Ishikawa (cell line): Measurements from ENCODE around the gene ASAP3.

Experiments used
- CEBPB ChIP-seq: IDR thresholded peaks from 2 replicates; pipeline ENCODE4 v1.6.1; 2012
- CREB1 ChIP-seq: IDR thresholded peaks from 2 replicates; pipeline ENCODE4 v1.6.1; 2012; ENCODE audit warnings: low read depth
- EGR1 ChIP-seq: IDR thresholded peaks from 2 replicates; pipeline ENCODE4 v1.6.1; 2012
- EP300 ChIP-seq: IDR thresholded peaks from 2 replicates; pipeline ENCODE4 v1.6.1; 2012; ENCODE audit warnings: borderline replicate concordance
- FOXM1 ChIP-seq: IDR thresholded peaks from 2 replicates; pipeline ENCODE4 v1.6.1; 2012; ENCODE audit warnings: low read depth, borderline replicate concordance
- NFIC ChIP-seq: IDR thresholded peaks from 2 replicates; pipeline ENCODE4 v1.6.1; 2012
- RAD21 ChIP-seq: IDR thresholded peaks from 2 replicates; pipeline ENCODE4 v1.6.1; 2012; ENCODE audit warnings: low read depth
- TAF1 ChIP-seq: IDR thresholded peaks from 2 replicates; pipeline ENCODE4 v1.6.1; 2012; ENCODE audit warnings: low read depth, mild to moderate bottlenecking
- TCF12 ChIP-seq: IDR thresholded peaks from 2 replicates; pipeline ENCODE4 v1.6.1; 2012; ENCODE audit warnings: low read depth
- TEAD4 ChIP-seq: IDR thresholded peaks from 2 replicates; pipeline ENCODE4 v1.6.1; 2012
- YY1 ChIP-seq: IDR thresholded peaks from 2 replicates; pipeline ENCODE4 v1.6.1; 2012; ENCODE audit warnings: low read depth
- ZBTB7A ChIP-seq: IDR thresholded peaks from 2 replicates; pipeline ENCODE4 v1.6.1; 2012; ENCODE audit warnings: low read depth
- TF ChIP-seq, protein P1 (sequence below): IDR thresholded peaks from 2 replicates; pipeline ENCODE4 v1.6.1; 2012
- TF ChIP-seq, protein P2 (sequence below): IDR thresholded peaks from 2 replicates; pipeline ENCODE4 v1.6.1; 2012
- TF ChIP-seq, protein P3 (sequence below): IDR thresholded peaks from 2 replicates; pipeline ENCODE4 v1.6.1; 2012; ENCODE audit warnings: low read depth, mild to moderate bottlenecking

Gene ASAP3

DNA sequence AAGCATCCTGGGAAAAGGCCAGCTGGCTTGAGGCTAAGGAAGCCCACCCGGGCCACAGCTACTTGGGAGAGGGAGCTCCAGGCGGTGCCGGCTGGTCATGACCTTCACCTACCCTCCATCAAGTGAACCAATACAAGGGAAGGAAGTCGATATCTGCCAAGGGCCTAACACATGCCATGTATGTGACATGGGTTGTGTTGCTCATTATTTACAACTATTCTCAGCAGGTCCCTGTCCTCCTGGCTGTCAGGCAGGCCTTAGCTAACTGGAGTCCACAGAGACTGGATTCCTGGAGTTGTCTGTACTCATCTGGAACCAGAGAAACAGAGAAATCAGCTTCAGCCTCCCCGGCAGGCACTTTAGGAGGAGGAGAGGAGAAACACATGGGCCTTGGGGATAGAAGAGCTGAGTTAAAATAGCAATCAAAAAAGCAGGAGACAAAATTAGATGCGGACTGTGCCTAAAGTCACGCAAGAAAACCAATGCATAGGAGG lies 75.1 kb downstream of the ASAP3 start:
- TF ChIP-seq YY1, result no peak
- TF ChIP-seq TCF12, result no peak
- TF ChIP-seq EGR1, result no peak
- TF ChIP-seq RAD21, result no peak
- TF ChIP-seq CEBPB, result no peak
- no peak for TF ChIP-seq TEAD4
- no peak for TF ChIP-seq FOXM1
- TF ChIP-seq, protein P1, sequence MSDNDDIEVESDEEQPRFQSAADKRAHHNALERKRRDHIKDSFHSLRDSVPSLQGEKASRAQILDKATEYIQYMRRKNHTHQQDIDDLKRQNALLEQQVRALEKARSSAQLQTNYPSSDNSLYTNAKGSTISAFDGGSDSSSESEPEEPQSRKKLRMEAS, result no peak
- no peak for TF ChIP-seq EP300
- TF ChIP-seq, protein P2, sequence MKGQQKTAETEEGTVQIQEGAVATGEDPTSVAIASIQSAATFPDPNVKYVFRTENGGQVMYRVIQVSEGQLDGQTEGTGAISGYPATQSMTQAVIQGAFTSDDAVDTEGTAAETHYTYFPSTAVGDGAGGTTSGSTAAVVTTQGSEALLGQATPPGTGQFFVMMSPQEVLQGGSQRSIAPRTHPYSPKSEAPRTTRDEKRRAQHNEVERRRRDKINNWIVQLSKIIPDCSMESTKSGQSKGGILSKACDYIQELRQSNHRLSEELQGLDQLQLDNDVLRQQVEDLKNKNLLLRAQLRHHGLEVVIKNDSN, result no peak
- no peak for TF ChIP-seq NFIC
- TF ChIP-seq CREB1, result no peak
- no peak for TF ChIP-seq ZBTB7A
- TF ChIP-seq TAF1, result no peak

DNA sequence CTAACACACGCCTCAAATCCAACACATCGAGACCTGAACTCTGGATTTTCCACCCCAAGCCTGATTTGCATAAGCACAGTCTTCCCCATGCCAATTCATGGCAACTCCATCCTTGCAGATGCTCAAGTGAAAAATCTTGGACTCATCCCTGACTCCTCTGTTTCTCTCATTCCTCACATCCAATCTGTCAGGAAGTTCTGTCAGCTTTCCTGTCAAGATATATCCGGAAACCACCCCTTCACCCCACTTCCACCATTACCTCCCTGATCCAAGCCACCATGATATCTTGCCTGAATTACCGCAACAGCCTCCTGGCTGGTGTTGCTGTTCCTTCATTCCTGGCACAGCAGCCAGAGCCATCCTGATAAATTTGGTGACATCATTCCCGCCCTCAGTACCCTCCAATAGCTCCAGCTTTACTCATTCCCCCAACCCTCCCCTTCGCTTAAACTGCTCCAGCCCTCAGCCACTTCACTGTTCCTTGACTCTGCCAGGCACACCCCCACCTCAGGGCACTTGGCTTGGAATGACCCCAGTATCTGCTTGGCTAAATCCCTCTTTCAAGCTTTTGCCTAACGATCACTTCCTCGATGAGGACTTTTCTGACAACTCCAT lies 76.9 kb downstream of the ASAP3 start:
- TF ChIP-seq TAF1 (no peak), CREB1 (no peak), TEAD4 (no peak), EGR1 (no peak), NFIC (no peak), YY1 (no peak), RAD21 (no peak), EP300 (no peak), ZBTB7A (no peak), TCF12 (no peak)
- TF ChIP-seq, protein P1, result no peak
- TF ChIP-seq, protein P3, sequence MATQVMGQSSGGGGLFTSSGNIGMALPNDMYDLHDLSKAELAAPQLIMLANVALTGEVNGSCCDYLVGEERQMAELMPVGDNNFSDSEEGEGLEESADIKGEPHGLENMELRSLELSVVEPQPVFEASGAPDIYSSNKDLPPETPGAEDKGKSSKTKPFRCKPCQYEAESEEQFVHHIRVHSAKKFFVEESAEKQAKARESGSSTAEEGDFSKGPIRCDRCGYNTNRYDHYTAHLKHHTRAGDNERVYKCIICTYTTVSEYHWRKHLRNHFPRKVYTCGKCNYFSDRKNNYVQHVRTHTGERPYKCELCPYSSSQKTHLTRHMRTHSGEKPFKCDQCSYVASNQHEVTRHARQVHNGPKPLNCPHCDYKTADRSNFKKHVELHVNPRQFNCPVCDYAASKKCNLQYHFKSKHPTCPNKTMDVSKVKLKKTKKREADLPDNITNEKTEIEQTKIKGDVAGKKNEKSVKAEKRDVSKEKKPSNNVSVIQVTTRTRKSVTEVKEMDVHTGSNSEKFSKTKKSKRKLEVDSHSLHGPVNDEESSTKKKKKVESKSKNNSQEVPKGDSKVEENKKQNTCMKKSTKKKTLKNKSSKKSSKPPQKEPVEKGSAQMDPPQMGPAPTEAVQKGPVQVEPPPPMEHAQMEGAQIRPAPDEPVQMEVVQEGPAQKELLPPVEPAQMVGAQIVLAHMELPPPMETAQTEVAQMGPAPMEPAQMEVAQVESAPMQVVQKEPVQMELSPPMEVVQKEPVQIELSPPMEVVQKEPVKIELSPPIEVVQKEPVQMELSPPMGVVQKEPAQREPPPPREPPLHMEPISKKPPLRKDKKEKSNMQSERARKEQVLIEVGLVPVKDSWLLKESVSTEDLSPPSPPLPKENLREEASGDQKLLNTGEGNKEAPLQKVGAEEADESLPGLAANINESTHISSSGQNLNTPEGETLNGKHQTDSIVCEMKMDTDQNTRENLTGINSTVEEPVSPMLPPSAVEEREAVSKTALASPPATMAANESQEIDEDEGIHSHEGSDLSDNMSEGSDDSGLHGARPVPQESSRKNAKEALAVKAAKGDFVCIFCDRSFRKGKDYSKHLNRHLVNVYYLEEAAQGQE, result no peak
- TF ChIP-seq, protein P2, result no peak

DNA sequence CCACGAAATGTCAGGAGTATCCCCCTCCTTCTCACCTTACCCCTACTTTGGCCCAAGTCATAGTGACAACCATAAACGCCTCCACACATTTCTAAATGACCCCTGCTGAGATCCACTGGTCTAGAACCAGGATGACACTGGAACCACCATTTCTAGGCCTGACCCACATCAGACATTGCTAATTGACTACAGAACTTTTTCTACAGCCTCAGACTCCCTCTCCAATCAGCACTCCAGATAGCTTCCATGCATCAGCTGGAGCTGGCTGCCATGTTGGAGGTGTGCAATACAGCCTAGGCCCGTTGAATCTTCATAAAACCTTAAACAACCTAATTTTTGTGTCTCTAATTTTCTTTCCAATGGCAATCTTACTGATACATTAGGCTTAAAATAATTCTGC lies 78.0 kb downstream of the ASAP3 start:
- TF ChIP-seq TEAD4 (no peak), NFIC (no peak), EP300 (no peak), EGR1 (no peak), CREB1 (no peak), FOXM1 (no peak), TAF1 (no peak), RAD21 (no peak), YY1 (no peak), TCF12 (no peak), ZBTB7A (no peak)
- TF ChIP-seq, protein P1, result no peak

DNA sequence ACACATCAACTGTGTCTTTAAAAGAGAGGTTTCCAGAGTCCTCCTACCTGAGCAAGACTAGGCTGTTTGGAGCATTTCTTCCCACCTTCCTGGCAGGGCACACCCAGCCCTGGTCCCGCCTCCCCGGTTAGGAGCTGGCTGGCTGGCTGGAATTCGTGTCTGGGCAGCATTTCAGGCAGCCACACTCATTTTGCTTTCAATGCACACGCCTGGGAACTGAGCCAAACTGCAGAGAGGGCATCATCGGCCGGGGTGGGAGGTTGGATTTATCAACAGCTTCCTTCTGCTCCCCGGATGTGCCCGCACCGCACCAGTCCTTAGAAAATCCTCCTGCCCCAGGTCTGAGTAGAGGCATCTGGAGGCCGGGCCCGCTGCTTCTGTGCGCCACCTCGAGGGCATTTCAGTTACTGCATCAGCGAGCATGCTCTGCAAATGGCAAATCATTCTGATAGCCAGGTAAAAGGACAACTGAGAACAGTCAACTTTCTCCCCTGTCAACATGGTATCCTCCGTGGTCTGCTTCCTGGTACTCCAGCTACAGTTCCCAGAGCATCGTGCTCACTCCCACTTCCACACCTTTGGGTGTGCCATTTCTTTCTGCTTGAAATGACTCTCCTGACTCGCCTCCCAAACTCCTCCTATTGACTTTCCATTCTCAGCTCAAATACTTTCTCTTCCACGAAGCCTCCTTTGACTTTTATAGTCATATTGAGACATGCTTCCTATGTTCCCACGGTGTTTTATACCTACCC lies 80.1 kb downstream of the ASAP3 start:
- TF ChIP-seq RAD21 (peak; percentile 96), CEBPB (0 out of 2 replicates have a peak, but pooled peaks have one; percentile 22), TAF1 (peak; percentile 56; the same call in 1 of the 2 replicates), YY1 (no peak; the same call in 1 of the 2 replicates), EP300 (peak; percentile 89), NFIC (peak; percentile 99), FOXM1 (peak; percentile 72; the same call in 1 of the 2 replicates), TEAD4 (peak; percentile 97), EGR1 (0 out of 2 replicates have a peak, but pooled peaks have one; percentile 43), CREB1 (peak; percentile 34; the same call in 1 of the 2 replicates), TCF12 (peak; percentile 91), ZBTB7A (no peak)
- TF ChIP-seq, protein P1, result peak; percentile 87
- TF ChIP-seq, protein P3, result no peak
- TF ChIP-seq, protein P2, result 0 out of 2 replicates have a peak, but pooled peaks have one; percentile 6
